MM.1S (cell line): Measurements from ENCODE around the gene AGBL1.

Experiments used
- DNase-seq: peaks from one replicate; pipeline ENCODE4 v3.0.0-alpha.2; 2015
- H2AFZ ChIP-seq: fragments of 300-600 bp; sonication (generic); 2 replicates; pipeline ENCODE4 v1.6.0; 2016; ENCODE audit warnings: antibody characterized with exemption, low read length
- H3F3A ChIP-seq: fragments of 300-600 bp; sonication (generic); 2 replicates; pipeline ENCODE4 v1.6.1; 2016; ENCODE audit warnings: mild to moderate bottlenecking, antibody characterized with exemption, low read length, moderate library complexity, mixed read lengths; ENCODE audit not compliant: insufficient read depth
- H3K27ac ChIP-seq: fragments of 300-600 bp; sonication (generic); 2 replicates; pipeline ENCODE4 v1.5.1; 2016; ENCODE audit warnings: mild to moderate bottlenecking, low read length
- H3K27me3 ChIP-seq: fragments of 300-600 bp; sonication (generic); replicated peaks from 2 replicates; pipeline ENCODE4 v1.6.0; 2016; ENCODE audit warnings: low read length; ENCODE audit not compliant: insufficient read depth
- H3K36me3 ChIP-seq: fragments of 300-600 bp; sonication (generic); replicated peaks from 2 replicates; pipeline ENCODE4 v1.6.1; 2016; ENCODE audit warnings: mild to moderate bottlenecking, low read length, mixed read lengths; ENCODE audit not compliant: insufficient read depth
- H3K4me1 ChIP-seq: fragments of 300-600 bp; sonication (generic); 2 replicates; pipeline ENCODE4 v1.6.1; 2016; ENCODE audit warnings: low read length, mixed read lengths
- H3K4me2 ChIP-seq: fragments of 300-600 bp; sonication (generic); 2 replicates; pipeline ENCODE4 v1.6.0; 2016; ENCODE audit warnings: low read depth, low read length
- H3K4me3 ChIP-seq: fragments of 300-600 bp; sonication (generic); 2 replicates; pipeline ENCODE4 v1.5.1; 2016; ENCODE audit warnings: low read length, mixed read lengths
- H3K79me2 ChIP-seq: fragments of 300-600 bp; sonication (generic); 2 replicates; pipeline ENCODE4 v1.6.1; 2016; ENCODE audit warnings: mixed run types, low read length, mixed read lengths
- H3K9ac ChIP-seq: fragments of 300-600 bp; sonication (generic); 2 replicates; pipeline ENCODE4 v1.6.1; 2016; ENCODE audit warnings: low read length, mixed read lengths
- H3K9me2 ChIP-seq: fragments of 300-600 bp; sonication (generic); replicated peaks from 2 replicates; pipeline ENCODE4 v1.6.1; 2016; ENCODE audit warnings: mild to moderate bottlenecking, low read length, mixed read lengths; ENCODE audit not compliant: insufficient read depth
- H3K9me3 ChIP-seq: fragments of 300-600 bp; sonication (generic); replicated peaks from 2 replicates; pipeline ENCODE4 v1.6.1; 2016; ENCODE audit warnings: mild to moderate bottlenecking, low read length, mixed read lengths; ENCODE audit not compliant: insufficient read depth
- H4K20me1 ChIP-seq: fragments of 300-600 bp; sonication (generic); 2 replicates; pipeline ENCODE4 v1.6.1; 2016; ENCODE audit warnings: mild to moderate bottlenecking, low read length, moderate library complexity, mixed read lengths; ENCODE audit not compliant: insufficient read depth
- EZH2 ChIP-seq: fragments of 300-600 bp; sonication (generic); optimal IDR thresholded peaks from 2 replicates; pipeline ENCODE3; 2017; ENCODE audit warnings: low read depth, mild to moderate bottlenecking, antibody characterized with exemption, low read length, mixed read lengths
- EZH2phosphoT487 ChIP-seq: fragments of 300-600 bp; sonication (generic); IDR thresholded peaks from 2 replicates; pipeline ENCODE4 v1.6.1; 2018; ENCODE audit warnings: antibody characterized with exemption, low read length
- TF ChIP-seq, protein P1 (sequence below): fragments of 300-600 bp; sonication (generic); IDR thresholded peaks from 2 replicates; pipeline ENCODE4 v1.5.1; 2016; ENCODE audit warnings: antibody characterized with exemption, low read length, mixed read lengths

Gene AGBL1

DNA sequence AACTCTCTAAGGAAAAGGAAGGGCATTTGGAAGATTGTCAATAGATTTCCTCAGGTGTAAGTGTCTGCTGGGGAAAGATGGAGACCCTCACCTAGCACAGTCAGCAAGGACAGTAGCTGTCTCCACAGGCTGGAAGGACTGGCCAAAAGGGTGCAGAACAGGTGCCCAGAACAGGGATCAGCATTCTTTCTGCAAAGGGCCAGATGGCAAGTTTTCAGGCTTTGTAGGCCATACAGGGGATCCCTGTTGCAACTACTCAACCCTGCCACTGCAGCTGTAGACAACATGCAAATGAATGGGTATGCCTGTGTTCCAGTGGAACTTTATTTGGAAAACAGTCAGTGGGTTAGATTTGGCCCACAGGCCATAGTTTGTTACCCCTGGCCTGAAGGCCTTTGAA lies 8.1 kb downstream of the AGBL1 start:
- no peak for DNase-seq
- Histone ChIP-seq H3K9me2 (no peaks in the 10 kb centered on the region), H3K9ac (no peak overlapping the region)

DNA sequence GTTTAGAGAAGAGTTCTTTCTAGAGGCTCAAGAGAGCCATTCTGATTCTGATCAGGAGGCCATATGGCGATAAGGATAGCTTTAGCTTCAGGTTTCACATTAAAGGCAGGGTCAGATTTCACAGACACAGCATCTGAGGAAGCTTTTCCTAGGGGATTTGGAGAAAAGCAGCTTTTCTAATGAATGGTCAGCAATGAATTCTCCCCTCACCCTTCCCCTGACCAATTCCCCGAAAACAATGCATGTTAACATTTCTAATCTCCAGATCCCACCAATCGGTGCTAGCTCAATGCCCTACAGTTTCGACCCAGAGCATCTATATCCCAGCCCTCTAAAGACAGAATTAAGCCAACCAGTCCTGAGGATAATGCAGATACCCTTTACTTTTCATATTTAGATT lies 9.8 kb downstream of the AGBL1 start:
- Histone ChIP-seq H3K27ac (no peak overlapping the region), H3K9ac (no peak overlapping the region), H3K4me2 (no peak overlapping the region), H3K4me3 (no peak overlapping the region), H3K79me2 (no peaks in the 10 kb centered on the region), H4K20me1 (no peaks in the 10 kb centered on the region), H3K9me3 (no peaks in the 10 kb centered on the region), H3K36me3 (no peaks in the 10 kb centered on the region), H3K4me1 (no peaks in the 10 kb centered on the region), H2AFZ (no peak overlapping the region), H3F3A (no peaks in the 10 kb centered on the region), H3K27me3 (no peaks in the 10 kb centered on the region), H3K9me2 (no peaks in the 10 kb centered on the region)
- TF ChIP-seq EZH2, result no peak
- TF ChIP-seq EZH2phosphoT487, result no peak
- TF ChIP-seq, protein P1, sequence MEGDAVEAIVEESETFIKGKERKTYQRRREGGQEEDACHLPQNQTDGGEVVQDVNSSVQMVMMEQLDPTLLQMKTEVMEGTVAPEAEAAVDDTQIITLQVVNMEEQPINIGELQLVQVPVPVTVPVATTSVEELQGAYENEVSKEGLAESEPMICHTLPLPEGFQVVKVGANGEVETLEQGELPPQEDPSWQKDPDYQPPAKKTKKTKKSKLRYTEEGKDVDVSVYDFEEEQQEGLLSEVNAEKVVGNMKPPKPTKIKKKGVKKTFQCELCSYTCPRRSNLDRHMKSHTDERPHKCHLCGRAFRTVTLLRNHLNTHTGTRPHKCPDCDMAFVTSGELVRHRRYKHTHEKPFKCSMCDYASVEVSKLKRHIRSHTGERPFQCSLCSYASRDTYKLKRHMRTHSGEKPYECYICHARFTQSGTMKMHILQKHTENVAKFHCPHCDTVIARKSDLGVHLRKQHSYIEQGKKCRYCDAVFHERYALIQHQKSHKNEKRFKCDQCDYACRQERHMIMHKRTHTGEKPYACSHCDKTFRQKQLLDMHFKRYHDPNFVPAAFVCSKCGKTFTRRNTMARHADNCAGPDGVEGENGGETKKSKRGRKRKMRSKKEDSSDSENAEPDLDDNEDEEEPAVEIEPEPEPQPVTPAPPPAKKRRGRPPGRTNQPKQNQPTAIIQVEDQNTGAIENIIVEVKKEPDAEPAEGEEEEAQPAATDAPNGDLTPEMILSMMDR, result no peak
- DNase-seq, result no peak

More for the DNA sequence above, 8.1 kb downstream of the AGBL1 start:
- Histone ChIP-seq H3K4me3 (no peak overlapping the region), H3K79me2 (no peaks in the 10 kb centered on the region), H4K20me1 (no peaks in the 10 kb centered on the region), H3K36me3 (no peaks in the 10 kb centered on the region), H3K9me3 (no peaks in the 10 kb centered on the region), H2AFZ (no peak overlapping the region), H3K27me3 (no peaks in the 10 kb centered on the region), H3F3A (no peaks in the 10 kb centered on the region), H3K27ac (no peak overlapping the region), H3K4me2 (no peak overlapping the region), H3K4me1 (no peaks in the 10 kb centered on the region)
- TF ChIP-seq, protein P1, result no peak
- no peak for TF ChIP-seq EZH2phosphoT487

DNA sequence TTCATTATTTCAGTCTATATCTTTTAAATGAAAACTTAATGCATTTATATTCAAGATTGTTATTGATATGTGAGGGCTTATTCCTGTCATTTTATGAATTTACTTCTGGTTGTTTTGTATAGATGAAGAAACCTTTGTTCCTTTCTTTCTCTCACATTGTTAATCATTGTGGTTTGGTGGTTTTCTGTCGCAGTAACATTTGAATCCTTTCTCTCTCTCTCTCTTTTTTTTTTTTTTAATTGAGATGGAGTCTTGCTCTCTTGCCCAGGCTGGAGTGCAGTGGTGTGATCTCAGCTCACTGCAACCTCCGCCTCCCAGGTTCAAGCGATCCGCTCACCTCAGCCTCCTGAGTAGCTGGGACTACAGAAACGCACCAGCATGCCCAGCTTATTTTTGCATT lies 22.1 kb downstream of the AGBL1 start:
- Histone ChIP-seq H3K4me2 (no peak overlapping the region), H3K4me1 (no peaks in the 10 kb centered on the region), H3K9me2 (no peaks in the 10 kb centered on the region), H4K20me1 (no peaks in the 10 kb centered on the region), H3K27me3 (no peaks in the 10 kb centered on the region), H3K4me3 (no peak overlapping the region), H3K9ac (no peak overlapping the region), H3K27ac (no peak overlapping the region), H2AFZ (no peak overlapping the region), H3F3A (no peaks in the 10 kb centered on the region), H3K79me2 (no peaks in the 10 kb centered on the region), H3K36me3 (no peaks in the 10 kb centered on the region), H3K9me3 (no peaks in the 10 kb centered on the region)
- TF ChIP-seq, protein P1, result no peak
- TF ChIP-seq EZH2phosphoT487 (no peak), EZH2 (no peak)
- DNase-seq, result no peak
